Stimulated activated CD8-positive, alpha-beta memory T cell treated with anti-CD3 and anti-CD28 coated beads, Interleukin-15, amount 100 ng/mL, for 4 hours (primary cell): ENCODE measurements around the gene PTPRM.

Experiments used
- DNase-seq, 2 donors: peaks; one replicate each; pipeline ENCODE4 v3.0.0-alpha.2; 2020; ENCODE audit warnings: low read depth in 2 of 2

The PTPRM gene

DNA sequence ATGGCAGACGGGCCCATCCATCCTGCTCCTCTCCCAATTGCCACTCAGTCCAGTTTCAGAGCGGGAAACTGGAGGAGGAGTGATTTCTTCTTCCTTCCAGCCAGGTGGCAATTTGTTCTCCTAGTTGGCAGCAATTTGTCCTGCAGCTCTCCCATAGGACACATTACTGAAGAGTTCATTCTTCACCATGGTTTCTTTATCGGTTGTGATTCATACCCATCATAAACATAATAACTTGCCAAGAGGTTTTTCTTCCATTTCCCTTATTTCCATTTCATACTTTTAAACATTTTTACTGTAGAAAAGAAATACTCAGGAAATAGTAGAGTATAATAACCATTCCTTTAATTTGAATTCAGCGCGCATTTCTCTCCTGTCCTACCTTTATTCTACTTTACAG is 664.2 kb downstream of the PTPRM start:
- DNase-seq, result no peak

GRCh38 chr18:8232791-8233190 is 665.7 kb downstream of the PTPRM start:
- no peak for DNase-seq

GRCh38 chr18:8235894-8236293 is 668.8 kb downstream of the PTPRM start:
- no peak for DNase-seq

- no peak for DNase-seq
Observed at GRCh38 chr18:8238507-8238906, 671.4 kb downstream of the PTPRM start.

GRCh38 chr18:8241731-8242130 is 674.6 kb downstream of the PTPRM start:
- no peak for DNase-seq

- no peak for DNase-seq
Observed at GRCh38 chr18:8242151-8242696, 675.1 kb downstream of the PTPRM start.

GRCh38 chr18:8247700-8248099 is 680.6 kb downstream of the PTPRM start:
- no peak for DNase-seq

GRCh38 chr18:8248576-8248975 is 681.5 kb downstream of the PTPRM start:
- no peak for DNase-seq

DNA sequence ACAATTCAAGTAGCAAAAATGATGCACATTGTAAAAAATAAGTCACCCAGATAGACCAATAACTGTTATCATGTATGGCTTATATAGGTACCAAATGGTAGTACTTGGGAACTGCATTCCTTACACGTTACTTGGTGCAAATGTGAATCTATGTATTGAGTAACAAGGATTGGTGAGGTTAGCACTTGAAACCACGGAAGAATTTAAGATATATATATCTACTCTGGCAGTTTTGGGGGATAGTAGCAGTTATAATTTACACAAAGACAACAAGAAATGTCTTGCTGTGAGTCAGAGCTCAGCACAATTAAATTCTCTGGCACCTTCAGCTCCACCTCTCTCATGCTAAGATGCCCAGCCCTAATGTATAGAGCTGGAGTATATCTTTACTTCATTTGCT is 682.7 kb downstream of the PTPRM start:
- no peak for DNase-seq

GRCh38 chr18:8252371-8252770 is 685.3 kb downstream of the PTPRM start:
- DNase-seq, result no peak

DNA sequence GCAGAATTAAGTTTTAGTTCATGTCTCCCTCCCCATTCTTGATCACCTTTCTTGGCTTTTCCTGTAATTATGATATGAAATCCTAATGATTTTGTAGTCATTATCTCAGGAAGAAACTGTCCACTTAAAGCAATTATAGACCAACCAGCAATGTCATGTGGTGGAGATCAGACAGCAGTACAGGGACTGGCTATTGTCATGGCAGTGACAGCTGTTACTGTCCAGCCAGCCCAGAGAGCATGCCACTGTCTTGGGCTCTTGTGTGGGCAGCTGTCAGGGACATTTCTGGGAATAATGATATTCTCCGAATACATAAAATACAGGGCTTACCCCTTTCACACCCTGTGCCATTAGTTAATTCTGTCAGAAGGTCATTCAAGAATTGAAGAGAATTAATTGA is 686.8 kb downstream of the PTPRM start:
- DNase-seq, result no peak

DNA sequence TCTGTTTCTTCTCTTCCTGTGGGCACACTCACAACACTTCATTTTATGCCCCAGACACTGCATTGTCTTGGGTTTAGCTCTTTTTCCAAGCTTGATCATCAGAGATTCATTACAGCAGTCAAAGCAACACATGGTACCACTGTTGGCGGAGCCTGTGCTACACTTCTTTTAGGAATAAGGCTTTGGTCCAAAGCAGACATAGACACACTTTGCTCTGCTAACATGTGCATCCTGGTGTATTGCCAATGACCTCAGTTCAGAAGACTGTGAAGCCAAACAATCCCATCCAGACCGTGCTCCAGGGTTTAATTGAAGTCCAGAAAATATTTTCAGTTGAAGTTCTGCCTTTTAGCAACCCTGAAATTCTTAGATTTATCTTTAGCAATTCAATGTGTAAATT is 687.5 kb downstream of the PTPRM start:
- DNase-seq, result no peak

DNA sequence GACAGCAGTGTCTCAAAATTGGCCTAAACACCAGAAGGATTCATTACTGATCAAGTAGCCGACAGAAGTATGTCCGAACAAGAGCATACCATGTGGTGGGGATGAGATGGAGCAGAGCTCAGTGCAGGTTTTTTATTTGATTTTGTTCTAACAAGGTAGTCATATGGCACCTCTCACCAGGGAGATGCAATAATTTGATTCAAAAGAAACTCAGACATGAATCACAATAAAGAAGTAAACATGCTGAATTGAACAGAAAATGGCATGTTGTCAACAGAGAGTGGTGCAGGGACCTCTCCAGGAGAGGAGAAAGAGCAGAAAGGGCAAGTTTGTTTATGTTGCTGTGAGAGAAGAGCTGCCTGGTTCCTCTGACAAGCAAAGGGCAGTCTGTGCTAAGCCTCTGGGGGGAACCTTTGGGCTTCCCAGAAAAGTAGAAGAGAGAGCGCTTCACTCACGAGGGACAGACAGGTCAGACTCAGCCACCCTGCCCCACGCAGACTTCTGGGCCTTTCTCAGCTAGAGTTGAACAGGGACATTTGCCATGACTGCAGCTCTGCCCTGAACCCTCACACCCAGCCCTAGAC is 690.8 kb downstream of the PTPRM start:
- DNase-seq, result no peak

- DNase-seq, result no peak
Observed at GRCh38 chr18:8260319-8260718, 693.2 kb downstream of the PTPRM start.

- no peak for DNase-seq
Observed at GRCh38 chr18:8260827-8261226, 693.7 kb downstream of the PTPRM start.

DNA sequence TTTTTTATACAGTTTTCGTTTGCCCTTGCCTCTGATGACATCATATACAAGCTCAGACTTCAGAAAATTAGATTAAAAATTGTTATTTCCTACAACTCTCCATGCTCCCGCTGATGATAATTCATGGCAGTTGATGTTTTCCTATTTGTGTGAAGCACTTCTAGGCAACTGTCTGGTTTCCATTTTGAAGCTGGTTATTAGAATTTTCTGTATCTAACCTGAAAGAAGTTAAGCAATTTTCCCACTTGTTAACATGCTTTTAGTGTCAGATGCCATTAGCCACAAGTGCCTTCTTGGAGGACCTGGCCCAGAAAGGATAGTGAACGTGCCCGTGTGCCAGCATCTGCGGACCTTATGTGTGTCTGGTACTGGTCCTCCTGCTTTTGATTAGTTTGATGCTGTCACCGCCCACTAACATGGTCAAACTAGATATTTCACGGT is 694.6 kb downstream of the PTPRM start:
- no peak for DNase-seq

DNA sequence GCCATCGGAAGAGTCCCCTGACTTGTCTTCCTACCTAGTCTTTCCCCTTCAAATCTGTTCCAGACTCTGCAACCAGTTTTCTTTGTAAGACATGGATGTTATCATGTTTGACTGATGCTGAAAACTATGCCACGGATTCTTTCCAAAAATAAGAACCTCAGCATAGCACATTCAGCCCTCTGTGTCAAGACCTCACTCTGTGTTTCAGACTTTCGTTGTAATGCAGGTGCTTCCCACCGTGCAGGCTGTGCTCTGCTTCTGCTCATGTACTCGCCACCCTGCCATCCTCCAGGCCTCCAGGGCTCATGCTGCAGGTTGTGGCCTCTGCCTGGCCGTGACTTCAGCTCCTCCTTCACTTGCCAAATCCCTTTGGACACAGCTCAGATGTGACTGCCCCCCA is 695.1 kb downstream of the PTPRM start:
- DNase-seq, result no peak

GRCh38 chr18:8264116-8264515 is 697.0 kb downstream of the PTPRM start:
- no peak for DNase-seq

DNA sequence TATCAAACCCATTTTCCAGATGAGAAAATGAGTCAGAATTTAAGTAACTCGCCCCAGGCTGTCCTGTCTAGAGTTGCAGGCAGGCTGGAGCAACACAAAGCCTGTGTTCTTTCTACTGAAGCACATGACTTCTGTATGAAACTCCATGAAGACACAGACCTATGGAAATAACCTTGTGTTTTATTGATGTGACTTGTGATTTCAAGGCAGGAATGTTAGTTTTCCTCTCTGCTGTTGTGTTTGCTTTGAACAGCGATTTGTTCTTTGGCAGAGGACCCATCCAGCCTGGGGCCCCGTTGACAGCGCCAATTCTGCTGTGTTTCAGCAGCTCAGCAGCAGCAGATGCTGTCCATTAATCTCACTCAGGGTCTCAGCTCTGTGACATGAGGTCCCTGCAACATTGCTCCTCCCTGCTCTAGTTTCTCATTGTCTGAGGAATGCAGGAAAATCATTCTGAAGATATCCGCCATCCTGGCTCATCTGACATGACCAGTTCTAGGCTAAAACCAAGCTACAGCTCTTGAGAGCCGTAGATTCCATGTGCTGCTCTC is 697.8 kb downstream of the PTPRM start:
- DNase-seq, result no peak

GRCh38 chr18:8272254-8272653 is 705.1 kb downstream of the PTPRM start:
- DNase-seq, result no peak

DNA sequence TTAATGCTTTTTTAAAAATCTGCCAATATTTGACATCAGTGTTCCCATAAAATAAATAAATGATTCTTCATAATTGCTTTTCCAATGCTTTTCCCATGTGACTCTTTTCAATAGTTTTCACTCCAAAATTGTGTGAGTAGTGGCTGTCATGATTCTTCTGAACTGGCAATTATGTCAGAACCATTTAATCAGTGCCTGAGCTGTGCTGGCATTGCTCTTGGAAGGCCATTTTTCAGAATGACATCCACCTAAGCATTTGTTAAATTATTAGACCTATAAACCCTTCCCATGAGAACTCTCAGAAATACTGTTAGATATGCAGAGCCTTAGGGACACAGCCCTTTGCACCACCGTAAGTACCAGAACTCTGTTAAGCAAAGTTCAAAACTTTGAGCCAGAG is 707.3 kb downstream of the PTPRM start:
- DNase-seq, result no peak

- DNase-seq, result no peak
Observed at GRCh38 chr18:8276406-8276805, 709.3 kb downstream of the PTPRM start.

GRCh38 chr18:8277270-8277669 is 710.2 kb downstream of the PTPRM start:
- DNase-seq, result no peak

DNA sequence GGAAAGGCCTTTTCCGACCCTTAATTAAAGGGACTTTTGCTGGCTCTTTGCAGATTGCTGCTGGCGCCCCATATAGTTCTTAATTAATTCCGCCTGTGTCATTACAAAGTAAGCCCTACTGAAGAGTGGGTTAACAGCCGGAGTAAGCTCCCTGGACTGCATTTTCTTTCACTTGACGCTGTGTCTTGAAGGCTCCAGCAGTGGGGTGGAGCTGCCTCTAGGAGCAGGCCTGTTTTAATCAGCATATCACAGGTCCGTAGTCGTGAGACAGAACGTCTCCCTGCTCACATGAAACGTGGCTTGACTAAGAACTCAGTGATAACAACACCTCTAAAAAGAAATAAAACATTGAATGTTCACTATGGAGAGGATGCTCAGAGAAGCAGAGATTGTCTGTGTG is 712.2 kb downstream of the PTPRM start:
- DNase-seq, result no peak
